Smooth muscle cell of the brain vasculature (primary cell): ENCODE data around the gene SH3GL1.
"Not testable (repeated sequence)": the region's sequence is repeated elsewhere in the genome, so short reads cannot be mapped to it uniquely, and the experiment has no call there.

Experiments used
- DNase-seq: peaks from one replicate; pipeline ENCODE4 v3.0.0-alpha.2; 2012; ENCODE audit warnings: low read depth, low spot score

Gene SH3GL1

GRCh38 chr19:4363571-4364304 lies 36.6 kb downstream of the SH3GL1 start:
- DNase-seq = no peak

GRCh38 chr19:4362831-4363545 lies 37.4 kb downstream of the SH3GL1 start:
- DNase-seq = no peak

- no peak for DNase-seq
Measured at GRCh38 chr19:4362101-4362828, 38.1 kb downstream of the SH3GL1 start.

- DNase-seq = no peak
Measured at GRCh38 chr19:4361152-4362046, 38.9 kb downstream of the SH3GL1 start.

GRCh38 chr19:4360641-4361151 lies 39.7 kb downstream of the SH3GL1 start:
- DNase-seq = no peak

GRCh38 chr19:4360081-4360569 lies 40.2 kb downstream of the SH3GL1 start:
- DNase-seq = no peak

GRCh38 chr19:4359627-4360000 lies 40.7 kb downstream of the SH3GL1 start:
- no peak for DNase-seq

- DNase-seq = no peak
Measured at GRCh38 chr19:4358709-4359626, 41.4 kb downstream of the SH3GL1 start.

GRCh38 chr19:4357921-4358326 lies 42.4 kb downstream of the SH3GL1 start:
- DNase-seq = no peak

- DNase-seq = no peak
Measured at GRCh38 chr19:4357095-4357797, 43.1 kb downstream of the SH3GL1 start.

- no peak for DNase-seq
Measured at GRCh38 chr19:4354897-4355296, 45.5 kb downstream of the SH3GL1 start.

GRCh38 chr19:4354282-4354681 lies 46.1 kb downstream of the SH3GL1 start:
- DNase-seq = no peak

GRCh38 chr19:4352701-4353121 lies 47.6 kb downstream of the SH3GL1 start:
- DNase-seq = peak; percentile 49

- DNase-seq = no peak
Measured at GRCh38 chr19:4350726-4351125, 49.6 kb downstream of the SH3GL1 start.

GRCh38 chr19:4350111-4350510 lies 50.2 kb downstream of the SH3GL1 start:
- no peak for DNase-seq

GRCh38 chr19:4349225-4349624 lies 51.1 kb downstream of the SH3GL1 start:
- not testable (repeated sequence) for DNase-seq

- no peak for DNase-seq
Measured at GRCh38 chr19:4347521-4347920, 52.8 kb downstream of the SH3GL1 start.

- DNase-seq = no peak
Measured at GRCh38 chr19:4346020-4346383, 54.3 kb downstream of the SH3GL1 start.

- no peak for DNase-seq
Measured at GRCh38 chr19:4345342-4346019, 54.9 kb downstream of the SH3GL1 start.
